H9 (cell line): ENCODE data around the gene CDC6. TPM values are rescaled to one million over a fixed set of nuclear protein-coding genes. Genes with fewer than 3 reads are reported as not detected.

Experiments used
- DNase-seq: peaks from one replicate; pipeline ENCODE4 v3.0.0-alpha.2; 2017
- H2AFZ ChIP-seq: one replicate; pipeline ENCODE4 v1.6.1; 2013; ENCODE audit warnings: mild to moderate bottlenecking, low read length, control low read depth, moderate library complexity
- H2AK5ac ChIP-seq: 2 replicates; pipeline ENCODE4 v1.6.1; 2013; ENCODE audit warnings: low read length, control low read depth, mixed read lengths; ENCODE audit not compliant: insufficient read length
- H2BK120ac ChIP-seq: one replicate; pipeline ENCODE4 v1.6.1; 2013; ENCODE audit warnings: low read depth, mild to moderate bottlenecking, low read length, control low read depth, inconsistent platforms; ENCODE audit not compliant: poor library complexity, severe bottlenecking
- H2BK12ac ChIP-seq: 2 replicates; pipeline ENCODE4 v1.6.1; 2013; ENCODE audit warnings: low read length, control low read depth, mixed read lengths, low read depth; ENCODE audit not compliant: insufficient read length
- H2BK15ac ChIP-seq: 2 replicates; pipeline ENCODE4 v1.6.1; 2013; ENCODE audit warnings: low read depth, low read length, control low read depth
- H2BK20ac ChIP-seq: one replicate; pipeline ENCODE4 v1.6.1; 2013; ENCODE audit warnings: low read depth, mild to moderate bottlenecking, low read length, control low read depth, inconsistent platforms; ENCODE audit not compliant: poor library complexity, severe bottlenecking
- H2BK5ac ChIP-seq: 2 replicates; pipeline ENCODE4 v1.6.1; 2013; ENCODE audit warnings: low read length, control low read depth, mixed read lengths; ENCODE audit not compliant: insufficient read length
- H3K14ac ChIP-seq: 2 replicates; pipeline ENCODE4 v1.6.1; 2013; ENCODE audit warnings: low read length, control low read depth; ENCODE audit not compliant: insufficient read depth
- H3K18ac ChIP-seq: 2 replicates; pipeline ENCODE4 v1.6.1; 2013; ENCODE audit warnings: low read depth, mild to moderate bottlenecking, mixed read lengths, low read length, control low read depth; ENCODE audit not compliant: insufficient read length
- H3K23ac ChIP-seq: 2 replicates; pipeline ENCODE4 v1.6.1; 2013; ENCODE audit warnings: low read length, control low read depth, mixed read lengths, low read depth; ENCODE audit not compliant: insufficient read length
- H3K23me2 ChIP-seq: 2 replicates; pipeline ENCODE4 v1.6.1; 2013; ENCODE audit warnings: low read depth, mild to moderate bottlenecking, mixed read lengths, low read length, control low read depth; ENCODE audit not compliant: insufficient read length, poor library complexity, severe bottlenecking
- H3K27ac ChIP-seq: 2 replicates; pipeline ENCODE4 v1.5.1; 2013; ENCODE audit warnings: low read length, control low read depth, mixed read lengths, low read depth; ENCODE audit not compliant: insufficient read length
- H3K27me3 ChIP-seq: 2 replicates; pipeline ENCODE4 v1.6.1; 2013; ENCODE audit warnings: low read length, control low read depth, inconsistent platforms; ENCODE audit not compliant: insufficient read depth
- H3K4ac ChIP-seq: 2 replicates; pipeline ENCODE4 v1.6.1; 2013; ENCODE audit warnings: low read depth, mild to moderate bottlenecking, control low read depth, inconsistent platforms, low read length, moderate library complexity
- H3K4me1 ChIP-seq: 2 replicates; pipeline ENCODE4 v1.6.1; 2013; ENCODE audit warnings: low read length, control low read depth, inconsistent platforms; ENCODE audit not compliant: insufficient read depth
- H3K4me2 ChIP-seq: 2 replicates; pipeline ENCODE4 v1.6.1; 2013; ENCODE audit warnings: low read length, control low read depth, mixed read lengths; ENCODE audit not compliant: insufficient read length, insufficient read depth
- H3K56ac ChIP-seq: 2 replicates; pipeline ENCODE4 v1.6.1; 2013; ENCODE audit warnings: low read depth, mild to moderate bottlenecking, mixed read lengths, low read length, control low read depth; ENCODE audit not compliant: insufficient read length
- H3K79me1 ChIP-seq: 2 replicates; pipeline ENCODE4 v1.6.1; 2013; ENCODE audit warnings: low read depth, mild to moderate bottlenecking, moderate library complexity, low read length, control low read depth, inconsistent platforms; ENCODE audit not compliant: insufficient read depth, poor library complexity, severe bottlenecking
- H3K79me2 ChIP-seq: 2 replicates; pipeline ENCODE4 v1.6.1; 2013; ENCODE audit warnings: low read length, control low read depth, inconsistent platforms; ENCODE audit not compliant: insufficient read depth
- H3K9ac ChIP-seq: 2 replicates; pipeline ENCODE4 v1.6.1; 2013; ENCODE audit warnings: low read length, control low read depth, mixed read lengths; ENCODE audit not compliant: insufficient read length; ENCODE audit errors: extremely low read depth
- H3K9me3 ChIP-seq: one replicate; pipeline ENCODE4 v1.6.1; 2013; ENCODE audit warnings: low read depth, low read length, inconsistent platforms; ENCODE audit not compliant: control insufficient read depth
- H3T11ph ChIP-seq: one replicate; pipeline ENCODE4 v1.6.1; 2013; ENCODE audit warnings: mild to moderate bottlenecking, low read length, control low read depth, inconsistent platforms
- H4K20me1 ChIP-seq: one replicate; pipeline ENCODE4 v1.6.1; 2013; ENCODE audit not compliant: control insufficient read depth, insufficient read length, insufficient read depth
- H4K5ac ChIP-seq: 2 replicates; pipeline ENCODE4 v1.6.1; 2013; ENCODE audit warnings: low read depth, mild to moderate bottlenecking, mixed read lengths, low read length, control low read depth; ENCODE audit not compliant: insufficient read length
- H4K8ac ChIP-seq: replicated peaks from 2 replicates; pipeline ENCODE4 v1.6.1; 2013; ENCODE audit warnings: low read length, control low read depth, mixed read lengths, low read depth; ENCODE audit not compliant: insufficient read length
- H4K91ac ChIP-seq: 2 replicates; pipeline ENCODE4 v1.6.1; 2013; ENCODE audit warnings: low read depth, mild to moderate bottlenecking, moderate library complexity, mixed read lengths, low read length, control low read depth; ENCODE audit not compliant: insufficient read length
- H3K27ac Mint-ChIP-seq, 3 experiments: 2 replicates in 2 of 3; 3 replicates in 1 of 3; pipeline ENCODE4 v1.8.0; 2020 to 2021; ENCODE audit warnings: mixed read lengths in 3 of 3, mild to moderate bottlenecking in 1 of 3, moderate library complexity in 1 of 3
- H3K27me3 Mint-ChIP-seq: 2 replicates; pipeline ENCODE4 v1.8.0; 2021; ENCODE audit warnings: low read depth, mild to moderate bottlenecking, moderate library complexity, mixed read lengths
- H3K36me3 Mint-ChIP-seq, 3 experiments: 2 replicates in 2 of 3; 3 replicates in 1 of 3; pipeline ENCODE4 v1.8.0; 2020 to 2021; ENCODE audit warnings: low read depth in 3 of 3, mixed read lengths in 3 of 3; ENCODE audit not compliant: insufficient read depth in 1 of 3
- H3K4me1 Mint-ChIP-seq, 2 experiments: 2 replicates each; pipeline ENCODE4 v1.8.0; 2020; ENCODE audit warnings: mixed read lengths in 2 of 2
- H3K4me3 Mint-ChIP-seq, 2 experiments: 2 replicates in 1 of 2; 3 replicates in 1 of 2; pipeline ENCODE4 v1.8.0; 2020 to 2021; ENCODE audit warnings: mild to moderate bottlenecking in 2 of 2, mixed read lengths in 2 of 2, moderate library complexity in 1 of 2
- H3K9me3 Mint-ChIP-seq, 2 experiments: 2 replicates in 1 of 2; 3 replicates in 1 of 2; pipeline ENCODE4 v1.8.0; 2020; ENCODE audit warnings: mild to moderate bottlenecking in 2 of 2, mixed read lengths in 2 of 2, moderate library complexity in 1 of 2
- CTCF ChIP-seq: fragments of 200-600 bp; sonication (generic); conservative IDR thresholded peaks from 3 replicates; pipeline ENCODE4 v1.8.0; 2021; ENCODE audit warnings: antibody characterized with exemption, mild to moderate bottlenecking
- WGBS: extraction: QIAGEN DNeasy Blood & Tissue Kit; methylation state at CpG from one replicate; pipeline ENCODE4 v1.1.7; 2013; ENCODE audit warnings: missing lambda C conversion rate, low lambda C conversion rate, mixed read lengths; ENCODE audit not compliant: insufficient read length; ENCODE audit errors: extremely low coverage; 5-methylcytosine and 5-hydroxymethylcytosine counted together
- total RNA-seq: library from RNA; stranded (reverse); gene quantifications from 2 replicates; pipeline ENCODE4 v1.2.1, GENCODE V29; 2021

CDC6 gene
- total RNA-seq, 1 experiment from 2014 or later = 131 TPM

- Histone ChIP-seq H3K23me2 (no peaks in the 10 kb centered on the region), H2AFZ (no peak overlapping the region), H3K4ac (no peak overlapping the region), H3K9ac (no peak overlapping the region), H4K91ac (no peak overlapping the region), H3K27me3 (no peaks in the 10 kb centered on the region), H3K4me1 (no peaks in the 10 kb centered on the region), H2BK12ac (no peak overlapping the region), H2BK5ac (no peak overlapping the region), H3K79me2 (no peaks in the 10 kb centered on the region), H3K23ac (no peak overlapping the region), H4K20me1 (no peaks in the 10 kb centered on the region), H3K9me3 (no peaks in the 10 kb centered on the region), H2BK15ac (no peak overlapping the region), H2AK5ac (no peak overlapping the region), H3K4me2 (no peak overlapping the region), H3K18ac (no peak overlapping the region), H2BK120ac (no peak overlapping the region), H2BK20ac (no peak overlapping the region), H3K14ac (no peak overlapping the region), H4K8ac (no peak overlapping the region), H3K56ac (no peak overlapping the region), H3K79me1 (no peaks in the 10 kb centered on the region), H3T11ph (no peak overlapping the region), H4K5ac (no peak overlapping the region), H3K27ac (no peak overlapping the region)
- H3K4me3 Mint-ChIP-seq = no peak overlapping the region
- H3K9me3 Mint-ChIP-seq = no peaks in the 10 kb centered on the region
- H3K27me3 Mint-ChIP-seq = no peaks in the 10 kb centered on the region
- peaks cover 0 to 7% of the 10 kb centered on the region in 2 experiments; a peak in 2 of 4 replicates for H3K4me1 Mint-ChIP-seq
- H3K36me3 Mint-ChIP-seq = peaks cover 14 to 18% (median 17%) of the 10 kb centered on the region in 3 experiments; a peak in 6 of 7 replicates
- TF ChIP-seq CTCF = no peak
- no peak overlapping the region for H3K27ac Mint-ChIP-seq
- DNase-seq = no peak
- WGBS = no CpG with 5 or more reads among the region's 6 CpGs
Measured at GRCh38 chr17:40266882-40267281, 20.8 kb upstream of the CDC6 start.
